ENCODE results near the gene OR10R2. TPM values are rescaled to one million over a fixed set of nuclear protein-coding genes. Genes with fewer than 3 reads are reported as not detected.

The OR10R2 gene
- total and polyA plus RNA-seq, 2 experiments from 2014 or later: not detected

DNA sequence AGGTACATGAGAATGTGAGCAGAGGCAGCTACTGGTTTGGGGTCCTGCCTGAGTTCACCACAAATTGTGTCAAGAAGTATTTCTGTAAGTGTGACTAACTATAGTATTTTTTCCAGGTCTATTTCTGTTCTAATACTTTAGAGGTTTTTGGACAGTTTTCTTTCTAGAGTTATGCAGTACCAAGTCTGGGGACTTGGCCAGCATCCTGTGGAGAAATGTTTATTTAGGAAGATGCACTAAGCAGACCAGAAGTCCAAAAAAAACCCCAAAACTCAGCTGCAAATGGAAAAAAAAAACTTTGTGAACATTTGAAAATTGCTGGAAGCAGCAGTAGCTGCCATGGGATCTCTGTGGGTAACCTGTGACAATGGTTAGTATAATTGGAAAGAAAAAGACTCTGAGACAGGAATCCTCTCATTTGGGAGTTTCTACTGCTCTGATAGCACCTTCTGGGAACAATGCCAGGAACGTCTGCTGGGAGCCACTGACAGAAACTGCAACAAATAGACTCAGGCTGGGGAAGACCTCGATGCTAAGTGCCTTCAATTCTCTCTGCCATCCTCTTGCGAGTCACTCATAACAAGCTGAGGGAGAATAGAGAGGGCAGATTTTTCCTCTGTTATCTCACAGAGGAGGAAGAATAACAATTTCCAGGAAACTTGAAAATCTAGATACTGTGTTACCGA, 37.6 kb downstream of the OR10R2 start:
- no peaks in the 10 kb centered on the region for H3K36me3 ChIP-seq
- TF ChIP-seq, protein P1, sequence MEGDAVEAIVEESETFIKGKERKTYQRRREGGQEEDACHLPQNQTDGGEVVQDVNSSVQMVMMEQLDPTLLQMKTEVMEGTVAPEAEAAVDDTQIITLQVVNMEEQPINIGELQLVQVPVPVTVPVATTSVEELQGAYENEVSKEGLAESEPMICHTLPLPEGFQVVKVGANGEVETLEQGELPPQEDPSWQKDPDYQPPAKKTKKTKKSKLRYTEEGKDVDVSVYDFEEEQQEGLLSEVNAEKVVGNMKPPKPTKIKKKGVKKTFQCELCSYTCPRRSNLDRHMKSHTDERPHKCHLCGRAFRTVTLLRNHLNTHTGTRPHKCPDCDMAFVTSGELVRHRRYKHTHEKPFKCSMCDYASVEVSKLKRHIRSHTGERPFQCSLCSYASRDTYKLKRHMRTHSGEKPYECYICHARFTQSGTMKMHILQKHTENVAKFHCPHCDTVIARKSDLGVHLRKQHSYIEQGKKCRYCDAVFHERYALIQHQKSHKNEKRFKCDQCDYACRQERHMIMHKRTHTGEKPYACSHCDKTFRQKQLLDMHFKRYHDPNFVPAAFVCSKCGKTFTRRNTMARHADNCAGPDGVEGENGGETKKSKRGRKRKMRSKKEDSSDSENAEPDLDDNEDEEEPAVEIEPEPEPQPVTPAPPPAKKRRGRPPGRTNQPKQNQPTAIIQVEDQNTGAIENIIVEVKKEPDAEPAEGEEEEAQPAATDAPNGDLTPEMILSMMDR (IDR thresholded peaks at IDR 0.05; ENCODE audit: low read depth, low read length): no peak
- peak overlapping the region; percentile 47 for H3K27ac ChIP-seq
- no peaks in the 10 kb centered on the region for H3K27me3 ChIP-seq
- no peak overlapping the region for H3K4me3 ChIP-seq
- DNase-seq (ENCODE audit: low read depth in 1 of 2, low spot score in 1 of 2): peak; percentile 41 to 80
- H3K4me1 ChIP-seq (ENCODE audit: low read depth): peaks cover 20% of the 10 kb centered on the region
- H3K9me3 ChIP-seq (ENCODE audit: low read depth): no peaks in the 10 kb centered on the region

DNA sequence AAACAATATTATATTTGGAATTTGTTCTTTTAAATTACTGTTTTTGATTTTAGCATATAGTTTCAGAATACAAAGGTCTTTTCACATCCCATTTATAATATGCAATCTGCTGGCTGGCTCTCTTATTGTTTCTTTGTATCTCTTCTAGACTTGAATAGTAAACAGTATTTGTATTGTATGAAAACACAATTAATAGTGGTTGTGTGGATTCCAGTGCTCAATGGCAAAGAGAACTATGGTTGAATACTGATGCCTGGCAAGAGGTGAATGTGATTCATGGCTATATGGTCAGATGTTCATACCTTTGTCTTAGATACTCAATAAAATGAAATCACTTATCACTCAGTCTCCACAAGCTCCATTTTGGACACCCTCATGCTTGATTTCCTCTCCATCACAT, 44.9 kb downstream of the OR10R2 start:
- Histone ChIP-seq H3K9me3 (ENCODE audit: low read depth) (no peaks in the 10 kb centered on the region), H3K27me3 (no peaks in the 10 kb centered on the region), H3K36me3 (no peaks in the 10 kb centered on the region)

DNA sequence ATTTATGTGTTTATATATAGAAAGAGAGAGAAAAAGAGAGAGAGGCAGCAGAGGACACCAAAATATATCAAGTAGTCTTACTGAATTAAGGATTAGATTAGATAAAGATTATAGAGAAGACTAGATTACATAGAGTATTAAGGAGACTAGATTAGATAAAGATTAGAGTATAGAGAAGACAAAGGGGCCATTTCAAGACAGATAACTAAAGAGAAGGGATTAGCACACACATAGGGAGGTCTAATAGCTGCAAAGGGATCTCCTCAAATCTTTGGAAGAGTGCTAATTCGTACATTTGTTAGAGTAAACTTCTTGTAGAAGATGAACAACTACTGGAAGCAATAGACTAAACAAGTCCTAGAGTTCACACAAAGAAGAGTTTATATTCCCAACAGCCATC, 48.0 kb downstream of the OR10R2 start:
- no peaks in the 10 kb centered on the region for H3K4me1 ChIP-seq (ENCODE audit: low read depth)
- H3K9me3 ChIP-seq (ENCODE audit: low read depth): no peaks in the 10 kb centered on the region
- H3K27ac ChIP-seq: no peak overlapping the region
- TF ChIP-seq, protein P1 (IDR thresholded peaks at IDR 0.05; ENCODE audit: low read depth, low read length): no peak
- no peaks in the 10 kb centered on the region for H3K27me3 ChIP-seq
- no peaks in the 10 kb centered on the region for H3K36me3 ChIP-seq
- no peak for DNase-seq (ENCODE audit: low read depth in 1 of 2, low spot score in 1 of 2)
- H3K4me3 ChIP-seq: no peak overlapping the region

More for the DNA sequence above, 44.9 kb downstream of the OR10R2 start:
- H3K4me3 ChIP-seq: no peak overlapping the region
- H3K4me1 ChIP-seq (ENCODE audit: low read depth): no peaks in the 10 kb centered on the region
- DNase-seq (ENCODE audit: low read depth in 1 of 2, low spot score in 1 of 2): no peak
- TF ChIP-seq, protein P1 (IDR thresholded peaks at IDR 0.05; ENCODE audit: low read depth, low read length): no peak
- H3K27ac ChIP-seq: no peak overlapping the region

DNA sequence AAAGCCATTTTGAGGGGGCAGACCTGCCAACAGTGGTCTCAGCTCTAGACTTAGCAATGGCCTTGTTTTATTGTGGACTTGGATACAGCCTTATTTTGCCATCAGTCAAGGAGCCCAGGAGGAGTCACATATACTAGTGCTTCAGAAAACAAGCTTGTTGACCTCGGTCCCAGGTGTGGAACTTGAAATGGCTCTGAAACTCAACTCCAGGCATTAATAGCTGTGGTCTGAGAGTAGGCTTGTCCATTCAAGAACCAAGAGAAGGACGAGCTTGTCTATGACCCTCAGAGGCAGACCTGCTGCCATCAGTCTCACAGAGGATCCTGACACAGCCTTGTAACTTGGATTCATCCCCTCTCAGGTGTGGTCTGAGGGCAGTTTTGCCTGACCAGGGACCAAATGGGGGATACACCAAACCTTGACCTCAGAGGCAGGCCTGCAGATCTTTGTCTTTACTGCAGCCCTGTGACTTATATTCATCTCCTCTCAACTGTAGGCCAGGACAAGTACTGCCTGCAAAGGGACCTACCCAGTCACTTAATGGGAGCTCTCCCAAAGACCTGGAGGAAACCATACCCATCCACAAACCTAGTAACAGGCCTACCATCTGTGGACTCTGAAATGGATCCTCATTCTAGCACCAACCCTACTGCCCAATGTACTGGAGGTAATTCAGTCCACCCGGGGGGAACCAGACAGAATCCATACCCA, 49.1 kb downstream of the OR10R2 start:
- Histone ChIP-seq H3K27me3 (no peaks in the 10 kb centered on the region), H3K9me3 (ENCODE audit: low read depth) (no peaks in the 10 kb centered on the region), H3K36me3 (no peaks in the 10 kb centered on the region), H3K4me1 (ENCODE audit: low read depth) (no peaks in the 10 kb centered on the region), H3K4me3 (no peak overlapping the region), H3K27ac (no peak overlapping the region)
- no peak for DNase-seq (ENCODE audit: low read depth in 1 of 2, low spot score in 1 of 2)
- TF ChIP-seq, protein P1 (IDR thresholded peaks at IDR 0.05; ENCODE audit: low read depth, low read length): no peak

DNA sequence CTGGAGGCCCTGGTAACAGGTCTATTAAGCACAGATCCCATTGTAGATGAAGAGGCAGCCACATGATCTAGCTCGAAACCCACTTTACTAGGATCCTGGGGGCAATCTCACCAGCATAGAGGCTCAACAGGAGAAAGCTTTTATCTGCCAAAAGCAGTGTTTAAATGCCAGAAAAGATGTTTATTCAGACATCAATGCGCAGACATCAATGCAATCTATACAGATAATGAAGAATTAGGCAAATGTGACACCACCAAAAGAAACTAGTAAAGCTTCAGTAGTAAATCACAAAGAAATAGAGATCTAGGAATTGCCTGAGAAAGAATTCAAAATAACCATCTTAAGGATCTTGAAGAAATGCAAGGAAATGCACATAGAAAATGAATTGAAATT, 49.6 kb downstream of the OR10R2 start:
- TF ChIP-seq, protein P1 (IDR thresholded peaks at IDR 0.05; ENCODE audit: low read depth, low read length): no peak
- Histone ChIP-seq H3K36me3 (no peaks in the 10 kb centered on the region), H3K27ac (no peak overlapping the region), H3K9me3 (ENCODE audit: low read depth) (no peaks in the 10 kb centered on the region), H3K27me3 (no peaks in the 10 kb centered on the region), H3K4me1 (ENCODE audit: low read depth) (no peaks in the 10 kb centered on the region), H3K4me3 (no peak overlapping the region)
- DNase-seq (ENCODE audit: low read depth in 1 of 2, low spot score in 1 of 2): no peak

All from cardiac muscle cell (in vitro differentiated cells and primary cell).